ENCODE data around the gene ST7. TPM values are rescaled to one million over a fixed set of nuclear protein-coding genes. Genes with fewer than 3 reads are reported as not detected.

ST7 gene
- total and polyA plus RNA-seq, 2 experiments from 2014 or later, result 31.2 to 38.5 TPM

- TF ChIP-seq CTCF (IDR thresholded peaks at IDR 0.05; ENCODE audit: poor library complexity) (no peak), EZH2phosphoT487 (IDR thresholded peaks at IDR 0.05; ENCODE audit: low read depth, severe bottlenecking, unreplicated experiment) (no peak), EZH2 (IDR thresholded peaks at IDR 0.05; ENCODE audit: borderline replicate concordance) (no peak)
- no peak overlapping the region for H2AFZ ChIP-seq
- H3K27ac ChIP-seq, result no peak overlapping the region
- peaks cover 2% of the 10 kb centered on the region for H3K79me2 ChIP-seq
- no peaks in the 10 kb centered on the region for H3K9me2 ChIP-seq (replicated peaks; ENCODE audit: insufficient read depth)
- H3K9me3 ChIP-seq (ENCODE audit: low read depth), result no peaks in the 10 kb centered on the region
- H3K4me2 ChIP-seq, result no peak overlapping the region
- H3K36me3 ChIP-seq (replicated peaks; ENCODE audit: insufficient read depth, low read depth), result no peaks in the 10 kb centered on the region
- H3K4me1 ChIP-seq (ENCODE audit: insufficient read depth), result no peaks in the 10 kb centered on the region
- 100% methylated on average over 1 of the region's 1 CpG for WGBS (ENCODE audit: low lambda C conversion rate, missing lambda C conversion rate)
- H3K27me3 ChIP-seq, result no peaks in the 10 kb centered on the region
- no peaks in the 10 kb centered on the region for H4K20me1 ChIP-seq (ENCODE audit: insufficient read depth, poor library complexity, severe bottlenecking)
- no peak for DNase-seq (ENCODE audit: low spot score)
- H3K4me3 ChIP-seq, result no peak overlapping the region
Measured at GRCh38 chr7:116911801-116912200, 41.5 kb upstream of the ST7 start.

GRCh38 chr7:116912269-116912909, 40.9 kb upstream of the ST7 start:
- DNase-seq (ENCODE audit: low spot score), result no peak
- H4K20me1 ChIP-seq (ENCODE audit: insufficient read depth, poor library complexity, severe bottlenecking), result no peaks in the 10 kb centered on the region
- H3K4me2 ChIP-seq, result no peak overlapping the region
- no peak overlapping the region for H3K27ac ChIP-seq
- peaks cover 2% of the 10 kb centered on the region for H3K79me2 ChIP-seq
- H2AFZ ChIP-seq, result no peak overlapping the region
- 98% methylated on average over 1 of the region's 1 CpG for WGBS (ENCODE audit: low lambda C conversion rate, missing lambda C conversion rate)
- no peaks in the 10 kb centered on the region for H3K36me3 ChIP-seq (replicated peaks; ENCODE audit: insufficient read depth, low read depth)
- no peaks in the 10 kb centered on the region for H3K4me1 ChIP-seq (ENCODE audit: insufficient read depth)
- no peak for TF ChIP-seq EZH2 (IDR thresholded peaks at IDR 0.05; ENCODE audit: borderline replicate concordance)
- TF ChIP-seq CTCF (IDR thresholded peaks at IDR 0.05; ENCODE audit: poor library complexity), result no peak
- TF ChIP-seq EZH2phosphoT487 (IDR thresholded peaks at IDR 0.05; ENCODE audit: low read depth, severe bottlenecking, unreplicated experiment), result no peak
- no peaks in the 10 kb centered on the region for H3K9me2 ChIP-seq (replicated peaks; ENCODE audit: insufficient read depth)
- no peaks in the 10 kb centered on the region for H3K9me3 ChIP-seq (ENCODE audit: low read depth)
- no peaks in the 10 kb centered on the region for H3K27me3 ChIP-seq
- H3K4me3 ChIP-seq, result no peak overlapping the region

- H3K9me2 ChIP-seq (replicated peaks; ENCODE audit: insufficient read depth), result no peaks in the 10 kb centered on the region
- 87% methylated on average over 3 of the region's 3 CpGs for WGBS (ENCODE audit: low lambda C conversion rate, missing lambda C conversion rate)
- H3K4me3 ChIP-seq, result no peak overlapping the region
- H3K27ac ChIP-seq, result no peak overlapping the region
- TF ChIP-seq EZH2 (IDR thresholded peaks at IDR 0.05; ENCODE audit: borderline replicate concordance) (no peak), CTCF (IDR thresholded peaks at IDR 0.05; ENCODE audit: poor library complexity) (no peak), EZH2phosphoT487 (IDR thresholded peaks at IDR 0.05; ENCODE audit: low read depth, severe bottlenecking, unreplicated experiment) (no peak)
- no peaks in the 10 kb centered on the region for H3K27me3 ChIP-seq
- H3K79me2 ChIP-seq, result no peaks in the 10 kb centered on the region
- H3K9me3 ChIP-seq (ENCODE audit: low read depth), result no peaks in the 10 kb centered on the region
- H3K4me2 ChIP-seq, result no peak overlapping the region
- DNase-seq (ENCODE audit: low spot score), result no peak
- peaks cover 5% of the 10 kb centered on the region for H3K36me3 ChIP-seq (replicated peaks; ENCODE audit: insufficient read depth, low read depth)
- no peaks in the 10 kb centered on the region for H4K20me1 ChIP-seq (ENCODE audit: insufficient read depth, poor library complexity, severe bottlenecking)
- H3K4me1 ChIP-seq (ENCODE audit: insufficient read depth), result no peaks in the 10 kb centered on the region
- no peak overlapping the region for H2AFZ ChIP-seq
Measured at GRCh38 chr7:116918704-116919103, 34.6 kb upstream of the ST7 start.

Measured in hepatocyte (in vitro differentiated cells).